GM12878 (cell line): ENCODE data around the gene GSE1. TPM values are rescaled to one million over a fixed set of nuclear protein-coding genes. Genes with fewer than 3 reads are reported as not detected.

Experiments
- ATAC-seq: fragments of 200-7000 bp; cut with Tn5 transposase; 3 replicates; pipeline ENCODE4 v1.9.1; 2020; ENCODE audit warnings: mild to moderate bottlenecking, moderate library complexity
- BruUV-seq: library from RNA; stranded (reverse); fragments of 400-500 nt; replicated peaks from 2 replicates; lab custom pipeline; 2021; lab: Mats Ljungman, UMichigan
- CTCF ChIA-PET: fragments of 300-600 bp; sonication (Branson Sonifier 250); formaldehyde crosslinking; extraction: SDS; loops from one replicate; lab custom pipeline; 2021; ENCODE audit warnings: inconsistent platforms; lab: Yijun Ruan, JAX
- POLR2A ChIA-PET: fragments of 350-600 bp; formaldehyde crosslinking; extraction: SDS; loops from one replicate; lab custom pipeline; 2021; ENCODE audit warnings: inconsistent platforms; lab: Charles Lee
- RAD21 ChIA-PET: fragments of 300-600 bp; sonication (Branson Sonifier 250); formaldehyde crosslinking; loops from one replicate; lab custom pipeline; 2023; ENCODE audit warnings: antibody characterized with exemption; ENCODE audit not compliant: unreplicated experiment; lab: Charles Lee
- SMC1A ChIA-PET: fragments of 300-600 bp; sonication (Branson Sonifier 250); formaldehyde crosslinking; loops from one replicate; lab custom pipeline; 2023; ENCODE audit not compliant: unreplicated experiment, uncharacterized antibody; lab: Charles Lee
- DNase-seq: peaks from one replicate; pipeline ENCODE4 v3.0.0-alpha.2; 2011; ENCODE audit warnings: low read depth, low spot score
- FAIRE-seq: peaks from 3 replicates; lab custom pipeline; 2011; peaks lifted over from hg19 to GRCh38; lab: Jason Lieb, UNC
- H2AFZ ChIP-seq: 2 replicates; pipeline ENCODE4 v1.6.0; 2011; ENCODE audit warnings: low read depth, low read length, control low read depth; ENCODE audit not compliant: control insufficient read depth
- H3K27ac ChIP-seq: 2 replicates; pipeline ENCODE4 v1.5.1; 2011; ENCODE audit warnings: control low read depth; ENCODE audit not compliant: control insufficient read depth, insufficient read depth
- H3K27me3 ChIP-seq, 2 experiments: replicated peaks in 1 of 2; 2 replicates each; pipeline versions ENCODE4 v1.6.0 to v1.6.1; 2011; ENCODE audit warnings: low read length in 1 of 2; ENCODE audit not compliant: control insufficient read depth in 2 of 2, insufficient read depth in 2 of 2
- H3K36me3 ChIP-seq, 2 experiments: 2 replicates each; pipeline ENCODE4 v1.5.1; 2011; ENCODE audit warnings: low read length in 1 of 2; ENCODE audit not compliant: control insufficient read depth in 2 of 2, insufficient read depth in 2 of 2
- H3K4me1 ChIP-seq: 2 replicates; pipeline ENCODE4 v1.6.1; 2011; ENCODE audit warnings: mild to moderate bottlenecking, low read length, moderate library complexity, mixed read lengths; ENCODE audit not compliant: control insufficient read depth, insufficient read depth
- H3K4me2 ChIP-seq: 2 replicates; pipeline ENCODE4 v1.6.0; 2011; ENCODE audit warnings: control low read depth; ENCODE audit not compliant: control insufficient read depth, insufficient read depth
- H3K4me3 ChIP-seq: fragments of 200-600 bp; sonication (generic); 2 replicates; pipeline ENCODE4 v1.5.1; 2016
- H3K79me2 ChIP-seq: 2 replicates; pipeline ENCODE4 v1.6.0; 2011; ENCODE audit warnings: low read length; ENCODE audit not compliant: control insufficient read depth, insufficient read depth
- H3K9ac ChIP-seq: 2 replicates; pipeline ENCODE4 v1.8.0; 2011; ENCODE audit warnings: low read length, control low read depth, mixed read lengths; ENCODE audit not compliant: control insufficient read depth, insufficient read depth
- H3K9me3 ChIP-seq: replicated peaks from 3 replicates; pipeline ENCODE4 v1.5.1; 2011; ENCODE audit warnings: mild to moderate bottlenecking, low read length; ENCODE audit not compliant: control insufficient read depth, insufficient read depth
- H4K20me1 ChIP-seq: 2 replicates; pipeline ENCODE4 v1.6.0; 2011; ENCODE audit not compliant: control insufficient read depth, insufficient read depth
- CTCF ChIP-seq, 3 experiments: IDR thresholded peaks in 2 of 3; conservative IDR thresholded peaks in 1 of 3; 2 replicates each; pipeline ENCODE4 v1.5.1; 2011; ENCODE audit warnings: low read depth in 3 of 3, low read length in 3 of 3, mild to moderate bottlenecking in 3 of 3, control low read depth in 2 of 3, moderate library complexity in 2 of 3, inconsistent platforms in 1 of 3, mixed read lengths in 1 of 3; ENCODE audit not compliant: control insufficient read depth in 2 of 3, insufficient read depth in 1 of 3; ENCODE audit errors: extremely low read depth in 1 of 3
- FOS ChIP-seq: IDR thresholded peaks from 3 replicates; pipeline ENCODE4 v1.6.1; 2011; ENCODE audit warnings: borderline replicate concordance; ENCODE audit not compliant: insufficient read length; ENCODE audit errors: extremely low read depth
- FOXK2 ChIP-seq: fragments of 450-650 bp; IDR thresholded peaks from 2 replicates; pipeline ENCODE4 v1.6.1; 2017; ENCODE audit warnings: mild to moderate bottlenecking, moderate library complexity
- KAT2A ChIP-seq: conservative IDR thresholded peaks from 2 replicates; pipeline ENCODE4 v1.6.1; 2011; ENCODE audit warnings: low read depth, low read length; ENCODE audit not compliant: control insufficient read depth
- NR2F1 ChIP-seq: fragments of 450-650 bp; conservative IDR thresholded peaks from 2 replicates; pipeline ENCODE4 v1.6.1; 2017; ENCODE audit warnings: mild to moderate bottlenecking
- POLR2A ChIP-seq: IDR thresholded peaks from 2 replicates; pipeline ENCODE4 v1.6.1; 2011; ENCODE audit warnings: low read depth, mild to moderate bottlenecking, low read length
- POLR2AphosphoS5 ChIP-seq: IDR thresholded peaks from 2 replicates; pipeline ENCODE4 v1.6.1; 2011; ENCODE audit warnings: mild to moderate bottlenecking, low read length, inconsistent platforms
- RB1 ChIP-seq: fragments of 450-650 bp; formaldehyde crosslinking; IDR thresholded peaks from 2 replicates; pipeline ENCODE4 v1.6.1; 2017; ENCODE audit warnings: mild to moderate bottlenecking, borderline replicate concordance
- SP1 ChIP-seq: IDR thresholded peaks from one replicate; pipeline ENCODE4 v1.6.1; 2011; ENCODE audit warnings: low read depth, low read length
- SPI1 ChIP-seq: IDR thresholded peaks from 2 replicates; pipeline ENCODE4 v1.6.1; 2011; ENCODE audit warnings: low read depth, mild to moderate bottlenecking, low read length, moderate library complexity, borderline replicate concordance; ENCODE audit not compliant: insufficient read depth
- STAT1 ChIP-seq: fragments of 450-650 bp; conservative IDR thresholded peaks from 2 replicates; pipeline ENCODE4 v1.6.1; 2014; ENCODE audit warnings: antibody characterized with exemption, mild to moderate bottlenecking
- SUZ12 ChIP-seq: fragments of 200-600 bp; sonication (generic); IDR thresholded peaks from one replicate; pipeline ENCODE4 v1.6.1; 2018; ENCODE audit warnings: antibody characterized with exemption, mild to moderate bottlenecking; ENCODE audit not compliant: unreplicated experiment
- ZNF207 ChIP-seq: fragments of 450-650 bp; IDR thresholded peaks from 2 replicates; pipeline ENCODE4 v1.6.1; 2014; ENCODE audit warnings: antibody characterized with exemption, mild to moderate bottlenecking, borderline replicate concordance
- ZNF217 ChIP-seq: fragments of 450-650 bp; IDR thresholded peaks from 2 replicates; pipeline ENCODE4 v1.6.1; 2017; ENCODE audit warnings: antibody characterized with exemption, mild to moderate bottlenecking
- ZSCAN29 ChIP-seq: fragments of 450-650 bp; IDR thresholded peaks from 2 replicates; pipeline ENCODE4 v1.6.1; 2017; ENCODE audit warnings: mild to moderate bottlenecking, moderate library complexity
- WGBS: methylation state at CpG from one replicate; pipeline ENCODE4 v1.1.6; 2016; ENCODE audit warnings: low lambda C conversion rate; ENCODE audit not compliant: insufficient replicate concordance, insufficient coverage; ENCODE audit errors: missing lambda C conversion rate; 5-methylcytosine and 5-hydroxymethylcytosine counted together
- in situ Hi-C: fragments of 300-500 bp; cut with MboI; formaldehyde crosslinking; loops from 9 replicates; pipeline ENCODE4 v1.14.3; 2018; ENCODE audit warnings: mixed read lengths
- intact Hi-C: fragments of 100-400 bp; cut with micrococcal nuclease; formaldehyde crosslinking; loops from one replicate; pipeline ENCODE4 v1.14.2; 2022; ENCODE audit not compliant: unreplicated experiment
- polyA plus RNA-seq, 11 experiments: library from polyadenylated mRNA; depleted of rRNA in 4 of 11; unstranded in 6 of 11; stranded (reverse) in 5 of 11; fragments of >200 nt; fragmentation: Nextera tagmentation in 4 of 11; fragmentation: Illumina TruSeq in 1 of 11; extraction: Ambion mirVana in 4 of 11; extraction: Trizol in 1 of 11; gene quantifications; 1 replicate in 1 of 11; 2 replicates in 10 of 11; pipeline versions ENCODE4 v1.2.1 to v1.2.3, GENCODE V29; 2011 to 2016; ENCODE audit warnings: inconsistent platforms in 2 of 11, missing spikeins in 2 of 11, low read depth in 1 of 11
- total RNA-seq, 4 experiments: library from RNA; depleted of rRNA in 3 of 4; stranded (reverse); fragments of >200 nt in 3 of 4; fragmentation: Illumina TruSeq in 1 of 4; extraction: Trizol in 1 of 4; gene quantifications; 2 replicates each; pipeline versions ENCODE4 v1.2.1 to v1.2.3, GENCODE V29; 2013 to 2021

Gene GSE1
- total and polyA plus RNA-seq, 10 of the 15 experiments (the other 5 are each of a cell fraction or from before 2014, with no cell fraction given) = 4.6 to 58.7 (median 18.2) TPM

- H3K79me2 ChIP-seq = peaks cover 33% of the 10 kb centered on the region
- no peaks in the 10 kb centered on the region for H3K27me3 ChIP-seq
- H3K9me3 ChIP-seq = no peaks in the 10 kb centered on the region
- H3K27ac ChIP-seq = no peak overlapping the region
- H3K4me2 ChIP-seq = no peak overlapping the region
- no TSS peak for BruUV-seq
- no peak overlapping the region for H3K9ac ChIP-seq
- POLR2A ChIA-PET = interaction anchor here (1.2 kb wide), 1 partner anchor 63 kb away, joined by 3 read pairs; no protein-coding TSS in a partner anchor
- intact Hi-C loops (no loop called here), in situ Hi-C loops (no loop called here)
- DNase-seq = no peak
- H2AFZ ChIP-seq = no peak overlapping the region
- FAIRE-seq = no peak
- H4K20me1 ChIP-seq = no peaks in the 10 kb centered on the region
- no peak for ATAC-seq
- H3K4me1 ChIP-seq = peaks cover 28% of the 10 kb centered on the region
- no peak overlapping the region for H3K4me3 ChIP-seq
- SMC1A ChIA-PET = interaction anchor here (0.9 to 1.6 kb wide), 4 partner anchors 8 to 64 kb away, joined by 3 to 5 read pairs (median 4); no protein-coding TSS in a partner anchor
- RAD21 ChIA-PET = interaction anchor here (0.6 to 1.3 kb wide), 2 partner anchors 57 to 236 kb away, joined by 3 read pairs; no protein-coding TSS in a partner anchor
- peaks cover 14 to 15% of the 10 kb centered on the region in 2 experiments; a peak in 3 of 4 replicates for H3K36me3 ChIP-seq
- CTCF ChIA-PET = interaction anchor here (1.3 to 5.6 kb wide), 6 partner anchors 9 to 67 kb away, joined by 3 to 31 read pairs (median 11); no protein-coding TSS in a partner anchor
- no peak for TF ChIP-seq ZSCAN29
- no peak for TF ChIP-seq POLR2A
- TF ChIP-seq SUZ12 = no peak
- TF ChIP-seq STAT1 = no peak
- no peak for TF ChIP-seq SP1
These were observed 70.2 kb downstream of the GSE1 start for GRCh38 chr16:85683363-85683762.

GRCh38 chr16:85685251-85685650, 72.1 kb downstream of the GSE1 start:
- Histone ChIP-seq H3K27ac (no peak overlapping the region), H3K4me3 (no peak overlapping the region), H3K4me2 (no peak overlapping the region; the same call in 1 of the 2 replicates), H3K9me3 (no peaks in the 10 kb centered on the region), H3K79me2 (peaks cover 38% of the 10 kb centered on the region), H2AFZ (no peak overlapping the region), H3K9ac (no peak overlapping the region), H3K36me3 (peaks cover 8% of the 10 kb centered on the region in 2 experiments; a peak in 3 of 4 replicates), H3K4me1 (peaks cover 29% of the 10 kb centered on the region), H4K20me1 (no peaks in the 10 kb centered on the region), H3K27me3 (no peaks in the 10 kb centered on the region)
- FAIRE-seq (no peak), ATAC-seq (no peak), DNase-seq (no peak)
- ChIA-PET SMC1A (interaction anchor here (1.0 to 1.4 kb wide), 6 partner anchors 10 to 132 kb away, joined by 3 to 9 read pairs (median 3); no protein-coding TSS in a partner anchor), RAD21 (interaction anchor here (1.1 to 2.2 kb wide), 3 partner anchors 8 to 131 kb away, joined by 4 to 11 read pairs (median 6); no protein-coding TSS in a partner anchor), POLR2A (interaction anchor here (0.6 to 0.7 kb wide), 4 partner anchors 143 to 289 kb away, joined by 3 to 6 read pairs (median 4); no protein-coding TSS in a partner anchor), CTCF (interaction anchor here (0.7 to 5.6 kb wide), 9 partner anchors 10 to 324 kb away, joined by 3 to 31 read pairs (median 4); no protein-coding TSS in a partner anchor)
- in situ Hi-C loops (no loop called here), intact Hi-C loops (loop anchor here (5.0 kb wide), 1 partner anchor 72 kb away; no protein-coding TSS in a partner anchor)
- WGBS = 77% methylated on average over 2 of the region's 2 CpGs
- no TSS peak for BruUV-seq
- TF ChIP-seq KAT2A = no peak
- no peak for TF ChIP-seq SPI1
- TF ChIP-seq ZNF217 = no peak
- no peak for TF ChIP-seq ZNF207
- TF ChIP-seq FOS = no peak
- TF ChIP-seq NR2F1 = no peak
- no peak for TF ChIP-seq RB1
- TF ChIP-seq FOXK2 = no peak
- TF ChIP-seq POLR2AphosphoS5 = no peak
- TF ChIP-seq CTCF (IDR thresholded peaks at IDR 0.05 in 2 of 3, conservative IDR thresholded peaks at IDR 0.05 in 1 of 3; ENCODE audit: control insufficient read depth in 2 of 3, extremely low read depth in 1 of 3, insufficient read depth in 1 of 3, low read depth in 3 of 3, low read length in 3 of 3) = no peak
